ENCODE measurements around the gene RBM47. TPM values are rescaled to one million over a fixed set of nuclear protein-coding genes. Genes with fewer than 3 reads are reported as not detected.

RBM47 gene
- total RNA-seq, 1 experiment from 2014 or later: 70.3 TPM

DNA sequence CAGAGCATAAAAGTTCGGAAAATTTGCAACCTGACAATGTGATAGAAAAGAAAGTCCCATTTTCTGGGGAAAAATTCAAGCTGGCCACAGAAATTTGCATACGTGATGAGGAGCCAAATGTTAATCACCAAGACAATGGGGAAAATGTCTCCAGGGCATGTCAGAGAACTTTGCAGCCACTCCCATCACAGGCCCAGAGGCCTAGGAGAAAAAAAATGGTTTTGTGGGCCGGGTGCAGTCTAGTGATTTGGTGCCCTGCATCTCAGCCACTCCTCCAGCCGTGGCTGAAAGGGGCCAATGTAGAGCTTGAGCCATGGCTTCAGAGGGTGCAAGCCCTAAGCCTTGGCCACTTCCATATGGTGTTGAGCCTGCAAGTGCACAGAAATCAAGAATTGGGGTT, 223.3 kb downstream of the RBM47 start:
- Mint-ChIP-seq H3K4me3 (no peak overlapping the region), H3K9me3 (peaks cover 25% of the 10 kb centered on the region in 2 experiments), H3K27ac (no peak overlapping the region), H3K4me1 (peaks cover 10 to 15% of the 10 kb centered on the region in 2 experiments), H3K36me3 (ENCODE audit: insufficient read depth in 1 of 3, low read depth in 3 of 3) (peaks cover 18 to 26% (median 22%) of the 10 kb centered on the region in 3 experiments), H3K27me3 (ENCODE audit: low read depth) (no peaks in the 10 kb centered on the region; the same call in 1 of the 2 replicates)
- no peaks in the 10 kb centered on the region for H4K20me1 ChIP-seq (ENCODE audit: control insufficient read depth, insufficient read depth, insufficient read length)
- TF ChIP-seq, protein P1, sequence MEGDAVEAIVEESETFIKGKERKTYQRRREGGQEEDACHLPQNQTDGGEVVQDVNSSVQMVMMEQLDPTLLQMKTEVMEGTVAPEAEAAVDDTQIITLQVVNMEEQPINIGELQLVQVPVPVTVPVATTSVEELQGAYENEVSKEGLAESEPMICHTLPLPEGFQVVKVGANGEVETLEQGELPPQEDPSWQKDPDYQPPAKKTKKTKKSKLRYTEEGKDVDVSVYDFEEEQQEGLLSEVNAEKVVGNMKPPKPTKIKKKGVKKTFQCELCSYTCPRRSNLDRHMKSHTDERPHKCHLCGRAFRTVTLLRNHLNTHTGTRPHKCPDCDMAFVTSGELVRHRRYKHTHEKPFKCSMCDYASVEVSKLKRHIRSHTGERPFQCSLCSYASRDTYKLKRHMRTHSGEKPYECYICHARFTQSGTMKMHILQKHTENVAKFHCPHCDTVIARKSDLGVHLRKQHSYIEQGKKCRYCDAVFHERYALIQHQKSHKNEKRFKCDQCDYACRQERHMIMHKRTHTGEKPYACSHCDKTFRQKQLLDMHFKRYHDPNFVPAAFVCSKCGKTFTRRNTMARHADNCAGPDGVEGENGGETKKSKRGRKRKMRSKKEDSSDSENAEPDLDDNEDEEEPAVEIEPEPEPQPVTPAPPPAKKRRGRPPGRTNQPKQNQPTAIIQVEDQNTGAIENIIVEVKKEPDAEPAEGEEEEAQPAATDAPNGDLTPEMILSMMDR (conservative IDR thresholded peaks at IDR 0.05): no peak
- H4K8ac ChIP-seq (replicated peaks; ENCODE audit: insufficient read length, low read depth, low read length): no peak overlapping the region
- H3K27me3 ChIP-seq (ENCODE audit: insufficient read depth, low read length): no peaks in the 10 kb centered on the region
- H3K56ac ChIP-seq (ENCODE audit: insufficient read length, low read depth, low read length): no peak overlapping the region
- H2AFZ ChIP-seq (ENCODE audit: low read length): no peak overlapping the region
- no peak overlapping the region for H2BK20ac ChIP-seq (ENCODE audit: low read depth, low read length, poor library complexity, severe bottlenecking)
- no peaks in the 10 kb centered on the region; the same call in 1 of the 2 replicates for H3K4me1 ChIP-seq (ENCODE audit: insufficient read depth, low read length)
- no peak overlapping the region for H4K91ac ChIP-seq (ENCODE audit: insufficient read length, low read depth, low read length)
- no peak overlapping the region for H2BK5ac ChIP-seq (ENCODE audit: insufficient read length, low read length)
- no peak overlapping the region for H2AK5ac ChIP-seq (ENCODE audit: insufficient read length, low read length)
- peaks cover 12% of the 10 kb centered on the region for H3K9me3 ChIP-seq (ENCODE audit: control insufficient read depth, low read depth, low read length)
- no peak for DNase-seq
- no CpG with 5 or more reads among the region's 4 CpGs for WGBS (ENCODE audit: extremely low coverage, insufficient read length, low lambda C conversion rate)
- H3K9ac ChIP-seq (ENCODE audit: extremely low read depth, insufficient read length, low read length): no peak overlapping the region
- H2BK120ac ChIP-seq (ENCODE audit: low read depth, low read length, poor library complexity, severe bottlenecking): no peak overlapping the region
- no peak overlapping the region for H4K5ac ChIP-seq (ENCODE audit: insufficient read length, low read depth, low read length)
- H3K23me2 ChIP-seq (ENCODE audit: insufficient read length, low read depth, low read length, poor library complexity, severe bottlenecking): no peaks in the 10 kb centered on the region
- no peak overlapping the region for H3K4ac ChIP-seq (ENCODE audit: low read depth, low read length)
- H3K14ac ChIP-seq (ENCODE audit: insufficient read depth, low read length): no peak overlapping the region
- no peak overlapping the region for H2BK12ac ChIP-seq (ENCODE audit: insufficient read length, low read depth, low read length)
- no peak overlapping the region for H3K18ac ChIP-seq (ENCODE audit: insufficient read length, low read depth, low read length)
- H3T11ph ChIP-seq (ENCODE audit: low read length): no peak overlapping the region
- no peak overlapping the region for H2BK15ac ChIP-seq (ENCODE audit: low read depth, low read length)
- no peaks in the 10 kb centered on the region for H3K79me1 ChIP-seq (ENCODE audit: insufficient read depth, low read depth, low read length, poor library complexity, severe bottlenecking)
- no peak overlapping the region for H3K27ac ChIP-seq (ENCODE audit: insufficient read length, low read depth, low read length)
- H3K4me2 ChIP-seq (ENCODE audit: insufficient read depth, insufficient read length, low read length): no peak overlapping the region
- H3K79me2 ChIP-seq (ENCODE audit: insufficient read depth, low read length): no peaks in the 10 kb centered on the region
- H3K23ac ChIP-seq (ENCODE audit: insufficient read length, low read depth, low read length): no peak overlapping the region

Data from H9 (cell line).